ENCODE measurements around the gene OAF.
"Not testable (repeated sequence)": the region's sequence is repeated elsewhere in the genome, so short reads cannot be mapped to it uniquely, and the experiment has no call there.

Gene OAF

DNA sequence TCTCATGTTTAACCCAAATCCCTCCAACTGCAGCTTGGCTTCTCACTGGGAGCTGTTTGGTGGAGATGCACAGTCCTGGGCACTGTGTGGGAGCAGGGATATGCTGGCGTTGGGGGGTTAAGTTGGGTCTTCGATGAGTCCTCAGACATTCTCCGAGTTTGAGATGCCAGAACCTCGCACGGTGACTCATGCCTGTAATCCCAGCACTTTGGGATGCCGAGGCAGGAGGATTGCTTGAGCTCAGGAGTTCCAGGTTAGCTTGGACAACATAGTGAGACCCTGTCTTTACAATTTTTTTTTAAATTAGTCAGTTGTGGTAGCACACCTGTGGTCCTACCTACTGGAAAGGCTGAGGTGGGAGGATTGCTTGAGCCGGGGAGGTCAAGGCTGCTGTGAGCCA, 49.8 kb downstream of the OAF start:
- no peak for DNase-seq (ENCODE audit: low read depth in 4 of 4, low spot score in 1 of 4)

DNA sequence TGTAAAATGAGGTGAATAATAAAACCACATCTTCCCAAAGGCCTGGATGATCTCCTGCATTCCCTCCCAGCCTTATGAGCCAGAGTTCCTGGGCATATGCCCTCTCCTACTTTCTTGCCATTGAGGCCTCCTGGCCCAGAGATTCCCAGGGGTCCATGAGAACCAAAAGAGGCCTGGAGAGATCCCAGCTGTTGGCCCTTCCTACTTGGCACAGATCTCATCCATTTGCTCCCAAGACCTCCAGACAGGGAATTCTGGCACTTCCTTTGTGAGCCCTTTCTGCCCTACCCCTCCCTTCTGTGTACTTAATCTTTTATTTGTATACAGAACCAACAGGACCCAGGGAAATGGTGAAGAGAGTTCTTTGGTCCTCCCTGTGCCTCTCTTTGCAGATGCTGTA, 50.5 kb downstream of the OAF start:
- no peak for DNase-seq (ENCODE audit: low read depth in 4 of 4, low spot score in 1 of 4)

- no peak for DNase-seq (ENCODE audit: low read depth in 4 of 4, low spot score in 1 of 4)
These were observed 51.1 kb downstream of the OAF start for GRCh38 chr11:120261931-120262330.

DNA sequence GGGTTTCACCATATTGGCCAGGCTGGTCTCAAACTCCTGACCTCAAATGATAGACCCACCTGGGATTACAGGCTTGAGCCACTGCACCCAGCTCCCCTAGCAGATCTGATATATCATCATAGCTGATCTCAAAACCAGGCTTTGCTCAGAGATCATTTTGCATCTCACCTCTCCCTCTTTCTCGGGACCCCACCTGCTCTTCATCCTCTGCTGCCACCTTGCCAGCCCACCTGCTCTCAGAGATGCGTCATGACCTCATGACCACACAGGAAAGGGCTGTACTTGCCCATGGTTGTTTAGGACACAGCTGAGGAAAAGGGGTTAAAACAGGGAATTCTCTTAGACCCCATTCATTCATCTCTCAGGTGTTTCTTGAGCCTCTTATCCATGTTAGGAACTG, 56.5 kb downstream of the OAF start:
- no peak for DNase-seq (ENCODE audit: low read depth in 4 of 4, low spot score in 1 of 4)

DNA sequence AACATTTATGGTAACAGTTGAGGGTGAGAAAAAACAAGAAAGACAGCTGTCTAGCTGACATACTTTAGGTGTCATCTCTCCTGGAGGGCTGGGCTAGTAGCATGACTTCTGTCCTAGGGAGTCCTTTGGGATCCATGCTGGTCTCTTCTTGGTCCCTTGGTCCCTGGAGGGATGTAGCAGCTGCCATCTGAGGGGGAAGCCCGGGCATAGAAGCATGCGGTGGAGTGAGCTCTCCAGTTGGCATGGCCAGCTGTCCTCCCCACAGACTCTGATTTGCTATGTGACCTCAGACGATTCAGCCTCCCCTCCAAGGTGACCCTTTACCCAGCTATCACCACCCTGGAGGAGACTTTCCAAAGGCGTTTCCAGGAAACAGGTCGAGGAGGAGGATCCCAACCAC, 57.9 kb downstream of the OAF start:
- DNase-seq (ENCODE audit: low read depth in 4 of 4, low spot score in 1 of 4) = no peak

GRCh38 chr11:120270386-120270785, 59.6 kb downstream of the OAF start:
- no peak for DNase-seq (ENCODE audit: low read depth in 4 of 4, low spot score in 1 of 4)

DNA sequence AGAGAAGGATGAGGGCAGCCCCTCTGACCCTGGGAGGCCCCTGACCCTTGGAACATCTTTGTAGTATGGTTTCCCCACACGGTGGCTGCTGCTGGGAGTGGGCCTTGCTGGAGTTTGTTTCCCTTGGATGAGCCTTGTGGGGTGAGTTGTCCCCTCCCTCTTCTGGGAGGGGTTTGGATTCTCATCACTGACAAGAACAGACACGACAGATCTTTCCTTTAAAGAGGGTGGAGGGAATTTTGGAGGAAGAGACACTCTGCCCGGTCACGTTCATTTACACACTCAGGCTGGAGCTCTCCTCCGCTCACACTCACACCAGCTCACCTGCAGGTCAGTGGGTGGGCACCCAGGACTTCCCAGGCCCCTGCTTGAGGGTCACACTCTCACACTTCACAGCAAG, 60.8 kb downstream of the OAF start:
- DNase-seq (ENCODE audit: low read depth in 4 of 4, low spot score in 1 of 4) = no peak

DNA sequence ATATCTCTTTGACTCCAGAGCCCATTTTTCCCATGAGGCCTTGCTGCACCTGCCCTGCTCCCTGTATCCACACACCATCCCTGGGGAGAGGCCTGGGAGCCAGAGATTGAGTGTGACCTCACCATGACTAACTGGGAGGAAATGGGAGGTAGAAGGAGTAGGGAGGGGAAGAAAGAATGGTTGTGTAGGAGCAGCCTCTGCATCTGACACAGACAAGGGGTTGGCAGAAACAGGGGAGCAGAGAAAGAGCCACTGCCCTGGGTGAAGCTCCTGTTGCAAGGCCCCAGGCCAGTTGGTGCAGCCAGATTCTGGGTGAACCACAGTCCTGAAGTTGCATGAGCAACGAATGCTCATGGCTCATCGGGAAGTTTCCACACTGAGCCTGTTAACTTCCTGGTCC, 61.5 kb downstream of the OAF start:
- no peak for DNase-seq (ENCODE audit: low read depth in 4 of 4, low spot score in 1 of 4)

GRCh38 chr11:120273432-120273831, 62.6 kb downstream of the OAF start:
- no peak for DNase-seq (ENCODE audit: low read depth in 4 of 4, low spot score in 1 of 4)

- DNase-seq (ENCODE audit: low read depth in 4 of 4, low spot score in 1 of 4) = not testable (repeated sequence)
These were observed 63.1 kb downstream of the OAF start for GRCh38 chr11:120273956-120274355.

GRCh38 chr11:120279502-120279901, 68.7 kb downstream of the OAF start:
- no peak for DNase-seq (ENCODE audit: low read depth in 4 of 4, low spot score in 1 of 4)
